Endodermal cell (in vitro differentiated cells): ENCODE results near the gene KIAA1755. TPM values are rescaled to one million over a fixed set of nuclear protein-coding genes. Genes with fewer than 3 reads are reported as not detected.

Experiments used
- DNase-seq: peaks from one replicate; pipeline ENCODE4 v3.0.0-alpha.2; 2017
- H3K27ac ChIP-seq: 2 replicates; pipeline ENCODE4 v1.5.1; 2013; ENCODE audit warnings: mild to moderate bottlenecking, low read depth, low read length, moderate library complexity
- H3K27me3 ChIP-seq: 2 replicates; pipeline ENCODE4 v1.6.1; 2013; ENCODE audit warnings: mild to moderate bottlenecking, low read length, moderate library complexity; ENCODE audit not compliant: insufficient read depth, control insufficient read depth, poor library complexity, severe bottlenecking
- H3K36me3 ChIP-seq: 2 replicates; pipeline ENCODE4 v1.7.0; 2013; ENCODE audit warnings: mild to moderate bottlenecking, low read length, moderate library complexity; ENCODE audit not compliant: control insufficient read depth, insufficient read depth
- H3K4me1 ChIP-seq: one replicate; pipeline ENCODE4 v1.7.0; 2013; ENCODE audit warnings: low read length; ENCODE audit not compliant: control insufficient read depth, insufficient read depth
- H3K4me3 ChIP-seq: 2 replicates; pipeline ENCODE4 v1.5.1; 2013; ENCODE audit warnings: mild to moderate bottlenecking, low read length, moderate library complexity
- H3K9ac ChIP-seq: 2 replicates; pipeline ENCODE4 v1.6.1; 2013; ENCODE audit warnings: mild to moderate bottlenecking, low read length, moderate library complexity; ENCODE audit not compliant: poor library complexity, severe bottlenecking; ENCODE audit errors: extremely low read depth
- H3K9me3 ChIP-seq: 2 replicates; pipeline ENCODE4 v1.6.1; 2013; ENCODE audit warnings: mild to moderate bottlenecking, low read length, moderate library complexity; ENCODE audit not compliant: control insufficient read depth
- H3K27ac Mint-ChIP-seq: 2 replicates; pipeline ENCODE4 v1.8.0; 2020; ENCODE audit warnings: mixed read lengths
- H3K27me3 Mint-ChIP-seq: 2 replicates; pipeline ENCODE4 v1.8.0; 2021; ENCODE audit warnings: mild to moderate bottlenecking, mixed read lengths; ENCODE audit not compliant: insufficient read depth
- H3K36me3 Mint-ChIP-seq: 2 replicates; pipeline ENCODE4 v1.8.0; 2020; ENCODE audit warnings: low read depth, mixed read lengths
- H3K4me1 Mint-ChIP-seq: 2 replicates; pipeline ENCODE4 v1.8.0; 2020; ENCODE audit warnings: mixed read lengths
- H3K4me3 Mint-ChIP-seq: 2 replicates; pipeline ENCODE4 v1.8.0; 2020; ENCODE audit warnings: mild to moderate bottlenecking, moderate library complexity, mixed read lengths
- H3K9me3 Mint-ChIP-seq: 2 replicates; pipeline ENCODE4 v1.8.0; 2020; ENCODE audit warnings: mild to moderate bottlenecking, mixed read lengths
- WGBS, 2 experiments: methylation state at CpG; one replicate each; pipeline versions ENCODE4 v1.1.5 to v1.1.7; 2013; ENCODE audit warnings: missing lambda C conversion rate in 2 of 2, mixed read lengths in 1 of 2; ENCODE audit not compliant: insufficient coverage in 1 of 2, insufficient read length in 1 of 2; 5-methylcytosine and 5-hydroxymethylcytosine counted together
- total RNA-seq, 2 donors: library from RNA; stranded (reverse); fragmentation: NEBNext Ultra II Directional in 1 of 2; extraction: Animal tissue kit (Norgen Biotek cat#: 25700) in 1 of 2; gene quantifications; 2 replicates in 1 of 2; 3 replicates in 1 of 2; pipeline ENCODE4 v1.2.1, GENCODE V29; 2021
- TF ChIP-seq, protein P1 (sequence below): fragments of 200-600 bp; sonication (generic); conservative IDR thresholded peaks from 2 replicates; pipeline ENCODE4 v1.5.0; 2021; ENCODE audit warnings: antibody characterized with exemption, mild to moderate bottlenecking

KIAA1755 gene
- total RNA-seq, 2 donors from 2014 or later, result not detected

DNA sequence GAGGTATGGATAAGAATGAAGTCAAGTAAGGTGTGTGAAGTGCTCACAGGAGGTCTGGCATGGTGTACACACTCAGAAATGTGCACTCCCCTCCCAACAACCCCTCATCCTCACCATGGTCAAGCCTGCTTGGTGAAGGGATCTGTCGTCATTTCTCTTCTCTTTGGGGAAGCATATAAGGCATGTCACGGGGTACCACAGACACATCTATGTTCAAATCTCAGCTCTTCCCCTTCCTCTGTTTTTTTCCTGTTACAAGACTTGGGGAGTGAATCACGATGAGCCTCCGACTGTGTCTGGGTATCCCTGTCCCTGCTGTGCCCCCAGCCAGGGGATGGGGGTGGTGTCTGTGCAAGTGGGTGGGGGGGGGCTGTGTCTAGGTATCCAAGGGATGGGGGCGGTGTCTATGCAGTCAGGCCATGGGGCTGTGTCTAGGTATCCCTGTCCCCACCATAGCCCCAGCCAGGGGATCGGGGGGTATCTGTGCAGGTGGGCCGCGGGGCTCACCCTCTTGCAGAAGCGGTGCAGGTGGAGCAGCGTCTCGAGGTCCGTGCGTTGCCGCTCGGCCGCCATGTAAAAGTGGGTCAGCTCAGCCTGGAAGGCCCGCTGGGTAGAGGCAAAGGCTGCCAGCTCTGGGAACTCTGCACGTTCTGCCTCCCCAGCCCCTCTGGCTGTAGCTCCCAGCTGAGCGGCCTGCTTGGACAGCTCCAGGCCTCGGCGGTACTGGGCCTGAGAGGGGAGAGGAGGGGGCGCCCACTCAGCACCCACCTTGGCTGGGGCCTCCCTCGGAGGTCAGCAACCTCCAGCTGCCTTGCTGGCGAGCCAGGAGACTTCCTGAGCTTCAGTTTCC is 43.6 kb downstream of the KIAA1755 start:
- WGBS, 2 experiments, result 95% methylated on average over 14 to 24 of the region's 24 CpGs
- no peak overlapping the region for H3K9ac ChIP-seq
- H3K9me3 ChIP-seq, result no peaks in the 10 kb centered on the region
- Mint-ChIP-seq H3K27ac (no peak overlapping the region), H3K9me3 (no peaks in the 10 kb centered on the region), H3K27me3 (peaks cover 4% of the 10 kb centered on the region), H3K4me1 (peaks cover 5% of the 10 kb centered on the region), H3K36me3 (no peaks in the 10 kb centered on the region), H3K4me3 (no peak overlapping the region)
- no peak for DNase-seq
- TF ChIP-seq, protein P1, sequence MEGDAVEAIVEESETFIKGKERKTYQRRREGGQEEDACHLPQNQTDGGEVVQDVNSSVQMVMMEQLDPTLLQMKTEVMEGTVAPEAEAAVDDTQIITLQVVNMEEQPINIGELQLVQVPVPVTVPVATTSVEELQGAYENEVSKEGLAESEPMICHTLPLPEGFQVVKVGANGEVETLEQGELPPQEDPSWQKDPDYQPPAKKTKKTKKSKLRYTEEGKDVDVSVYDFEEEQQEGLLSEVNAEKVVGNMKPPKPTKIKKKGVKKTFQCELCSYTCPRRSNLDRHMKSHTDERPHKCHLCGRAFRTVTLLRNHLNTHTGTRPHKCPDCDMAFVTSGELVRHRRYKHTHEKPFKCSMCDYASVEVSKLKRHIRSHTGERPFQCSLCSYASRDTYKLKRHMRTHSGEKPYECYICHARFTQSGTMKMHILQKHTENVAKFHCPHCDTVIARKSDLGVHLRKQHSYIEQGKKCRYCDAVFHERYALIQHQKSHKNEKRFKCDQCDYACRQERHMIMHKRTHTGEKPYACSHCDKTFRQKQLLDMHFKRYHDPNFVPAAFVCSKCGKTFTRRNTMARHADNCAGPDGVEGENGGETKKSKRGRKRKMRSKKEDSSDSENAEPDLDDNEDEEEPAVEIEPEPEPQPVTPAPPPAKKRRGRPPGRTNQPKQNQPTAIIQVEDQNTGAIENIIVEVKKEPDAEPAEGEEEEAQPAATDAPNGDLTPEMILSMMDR, result no peak
- H3K36me3 ChIP-seq, result no peaks in the 10 kb centered on the region
- no peak overlapping the region for H3K27ac ChIP-seq
- no peaks in the 10 kb centered on the region for H3K27me3 ChIP-seq
- no peak overlapping the region for H3K4me3 ChIP-seq
- no peaks in the 10 kb centered on the region for H3K4me1 ChIP-seq

DNA sequence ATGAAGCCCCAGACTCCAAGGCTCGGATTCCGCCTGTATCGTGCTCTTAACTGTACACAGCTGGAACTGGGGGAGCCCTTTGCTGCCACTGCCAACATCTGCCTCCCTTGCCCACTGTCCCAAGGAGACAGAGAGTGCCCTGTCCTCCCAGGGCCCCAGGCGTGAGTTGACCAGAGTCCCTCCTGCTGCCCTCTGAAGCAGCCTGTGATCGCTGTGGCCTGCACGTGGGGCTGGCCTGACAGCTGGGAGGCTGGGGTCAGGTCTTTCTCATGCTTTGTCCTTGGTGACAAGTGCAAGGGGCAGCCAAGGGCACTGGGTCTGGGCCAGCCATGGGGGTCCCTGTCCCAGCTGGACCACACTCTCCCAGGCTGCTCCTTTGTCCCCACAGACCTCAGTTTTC is 44.3 kb downstream of the KIAA1755 start:
- TF ChIP-seq, protein P1, result no peak
- no peak for DNase-seq
- H3K9me3 ChIP-seq, result no peaks in the 10 kb centered on the region
- H3K27ac ChIP-seq, result no peak overlapping the region
- H3K4me3 Mint-ChIP-seq, result no peak overlapping the region
- H3K9ac ChIP-seq, result no peak overlapping the region
- H3K27me3 Mint-ChIP-seq, result peaks cover 4% of the 10 kb centered on the region
- no peaks in the 10 kb centered on the region for H3K27me3 ChIP-seq
- peaks cover 5% of the 10 kb centered on the region for H3K4me1 Mint-ChIP-seq
- no peaks in the 10 kb centered on the region for H3K36me3 Mint-ChIP-seq
- 82 to 91% methylated on average over 5 to 6 of the region's 6 CpGs for WGBS, 2 experiments
- H3K9me3 Mint-ChIP-seq, result no peaks in the 10 kb centered on the region
- H3K27ac Mint-ChIP-seq, result no peak overlapping the region
- no peak overlapping the region for H3K4me3 ChIP-seq
- H3K36me3 ChIP-seq, result no peaks in the 10 kb centered on the region
- H3K4me1 ChIP-seq, result no peaks in the 10 kb centered on the region

DNA sequence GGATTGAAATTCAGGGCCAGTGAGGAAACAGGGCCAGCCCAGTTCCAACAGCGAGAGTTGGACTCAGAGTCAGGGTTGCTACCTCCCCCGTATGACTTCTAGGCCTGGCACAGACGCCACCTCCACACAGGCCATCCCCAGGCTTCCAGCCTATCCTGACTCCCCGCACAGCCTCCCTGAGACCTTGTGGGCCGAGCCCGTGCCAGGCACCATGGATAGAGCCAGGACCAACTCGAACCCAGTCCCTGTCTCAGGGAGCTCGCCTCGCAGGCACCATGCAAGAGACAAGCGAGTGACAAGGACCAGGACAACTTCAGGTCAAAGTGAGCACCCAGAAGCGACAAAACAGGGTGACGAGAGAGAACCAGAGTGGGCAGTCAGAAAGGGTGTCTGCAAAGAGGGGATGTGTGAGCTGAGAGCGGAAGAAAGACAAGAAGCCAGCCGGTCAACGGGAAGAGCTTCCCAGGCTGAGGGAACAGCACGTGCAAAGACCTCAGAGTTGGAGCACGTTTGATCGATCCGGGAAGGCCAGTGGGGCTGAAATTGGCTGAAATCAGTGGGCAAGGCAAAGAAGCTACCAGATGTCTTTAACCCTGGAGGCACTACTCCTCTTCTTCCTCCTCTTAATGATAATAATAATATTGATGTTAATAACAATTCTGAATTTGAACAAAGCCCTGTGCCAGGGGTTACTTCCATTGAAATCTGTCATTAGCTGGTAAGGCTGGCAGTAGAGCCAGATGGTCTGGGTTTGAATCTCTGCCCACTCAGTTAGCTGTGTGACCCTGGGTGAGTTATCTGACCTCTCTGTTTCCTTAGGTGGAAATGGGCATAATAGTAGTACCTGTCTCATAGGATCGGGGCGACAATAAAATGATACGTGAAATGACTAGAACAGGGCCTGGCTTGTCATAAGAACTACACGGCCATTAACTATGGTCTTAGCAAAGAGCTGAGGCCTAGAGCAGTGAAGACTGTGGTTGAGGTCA is 45.0 kb downstream of the KIAA1755 start:
- Mint-ChIP-seq H3K27me3 (peaks cover 4% of the 10 kb centered on the region), H3K4me3 (no peak overlapping the region), H3K4me1 (peaks cover 5% of the 10 kb centered on the region), H3K36me3 (no peaks in the 10 kb centered on the region), H3K27ac (no peak overlapping the region), H3K9me3 (no peaks in the 10 kb centered on the region)
- Histone ChIP-seq H3K4me1 (no peaks in the 10 kb centered on the region), H3K27me3 (no peaks in the 10 kb centered on the region), H3K9ac (no peak overlapping the region), H3K27ac (no peak overlapping the region), H3K4me3 (no peak overlapping the region), H3K9me3 (no peaks in the 10 kb centered on the region), H3K36me3 (no peaks in the 10 kb centered on the region)
- no peak for DNase-seq
- TF ChIP-seq, protein P1, result no peak
- 90 to 92% methylated on average over 20 to 23 of the region's 23 CpGs for WGBS, 2 experiments
